Lower leg skin (tissue), 4 donors: ENCODE results near the gene SLC34A3. TPM values are rescaled to one million over a fixed set of nuclear protein-coding genes. Genes with fewer than 3 reads are reported as not detected.

Experiments used
- DNase-seq, 2 donors: peaks; one replicate each; pipeline ENCODE4 v3.0.0-alpha.2; 2019; ENCODE audit warnings: low spot score in 2 of 2
- H3K4me3 ChIP-seq: fragments of 200-600 bp; sonication (generic); 2 replicates; pipeline ENCODE4 v1.5.1; 2017; ENCODE audit warnings: mild to moderate bottlenecking, low read depth; ENCODE audit not compliant: poor library complexity, severe bottlenecking
- CTCF ChIP-seq, 3 donors: fragments of 450-650 bp; IDR thresholded peaks; one replicate each; pipeline ENCODE4 v1.5.1; 2016; ENCODE audit warnings: antibody characterized with exemption in 3 of 3, mild to moderate bottlenecking in 3 of 3, moderate library complexity in 2 of 3
- POLR2A ChIP-seq, 2 donors: fragments of 450-650 bp; IDR thresholded peaks; one replicate each; pipeline ENCODE4 v1.6.1; 2016 to 2017; ENCODE audit warnings: antibody characterized with exemption in 2 of 2, mild to moderate bottlenecking in 1 of 2, moderate library complexity in 1 of 2
- WGBS, 2 donors: methylation state at CpG; one replicate each; pipeline ENCODE4 v1.1.5; 2018; 5-methylcytosine and 5-hydroxymethylcytosine counted together
- intact Hi-C: fragments of 100-400 bp; cut with DNase I; formaldehyde crosslinking; loops from one replicate; pipeline ENCODE4 v1.15.0; 2023; ENCODE audit warnings: low total_unique reads
- total RNA-seq, 4 donors: library from RNA; depleted of rRNA; stranded (reverse); fragments of >200 nt; gene quantifications; one replicate each; pipeline ENCODE4 v1.1.0, GENCODE V29; 2016

SLC34A3 gene
- total RNA-seq, 4 donors from 2014 or later: 1.6 TPM; not detected in 3

- no peak for DNase-seq
- WGBS, 2 donors: 93 to 95% methylated on average over 19 of the region's 19 CpGs
- H3K4me3 ChIP-seq: no peak overlapping the region
- intact Hi-C loops: loop anchor here (5.0 kb wide), 1 partner anchor 79 kb away; no protein-coding TSS in a partner anchor
- no peak for TF ChIP-seq POLR2A (IDR thresholded peaks at IDR 0.05)
- no peak for TF ChIP-seq CTCF (IDR thresholded peaks at IDR 0.05)
These were observed 44.8 kb upstream of the SLC34A3 start for GRCh38 chr9:137185921-137186320.

GRCh38 chr9:137186385-137186784 is 44.3 kb upstream of the SLC34A3 start:
- no peak overlapping the region for H3K4me3 ChIP-seq
- intact Hi-C loops: loop anchor here (5.0 kb wide), 1 partner anchor 79 kb away; no protein-coding TSS in a partner anchor

GRCh38 chr9:137187386-137187785 is 43.3 kb upstream of the SLC34A3 start:
- WGBS, 2 donors: 81 to 85% methylated on average over 15 of the region's 15 CpGs
- no peak for DNase-seq
- peak overlapping the region; percentile 71 for H3K4me3 ChIP-seq
- no peak for TF ChIP-seq POLR2A (IDR thresholded peaks at IDR 0.05)
- no peak for TF ChIP-seq CTCF (IDR thresholded peaks at IDR 0.05)
- intact Hi-C loops: loop anchor here (5.0 kb wide), 1 partner anchor 80 kb away; no protein-coding TSS in a partner anchor

More at GRCh38 chr9:137186385-137186784, 44.3 kb upstream of the SLC34A3 start:
- TF ChIP-seq POLR2A (IDR thresholded peaks at IDR 0.05) (no peak), CTCF (IDR thresholded peaks at IDR 0.05) (no peak)
- DNase-seq: no peak
- 71 to 72% methylated on average over 6 of the region's 6 CpGs for WGBS, 2 donors

- WGBS, 2 donors: 1% methylated on average over 28 to 31 of the region's 31 CpGs
- intact Hi-C loops: loop anchor here (5.0 kb wide), 1 partner anchor 81 kb away; no protein-coding TSS in a partner anchor
- TF ChIP-seq POLR2A (IDR thresholded peaks at IDR 0.05): no peak
- TF ChIP-seq CTCF (IDR thresholded peaks at IDR 0.05): no peak
- DNase-seq: no peak
- peak overlapping the region; percentile 71 for H3K4me3 ChIP-seq
These were observed 42.6 kb upstream of the SLC34A3 start for GRCh38 chr9:137188086-137188489.

GRCh38 chr9:137188490-137189296 is 42.0 kb upstream of the SLC34A3 start, which contains the start of the genes ANAPC2 and SSNA1:
Gene ANAPC2, minus strand, starts transcription at chr9:137188560. Its CDS starts 28 bp downstream, at chr9:137188532.
Gene SSNA1, plus strand, starts transcription at chr9:137188676. Its CDS starts 51 bp downstream, at chr9:137188727.
- DNase-seq: peak; percentile 86 to 98
- TF ChIP-seq CTCF (IDR thresholded peaks at IDR 0.05) (no peak), POLR2A (IDR thresholded peaks at IDR 0.05) (peak in 1 of 2 donors; percentile 37)
- intact Hi-C loops: loop anchor here (5.0 kb wide), 1 partner anchor 81 kb away; no protein-coding TSS in a partner anchor
- H3K4me3 ChIP-seq: peak within 1 kb of the TSS; percentile 71
- 0 to 1% methylated on average over 52 to 70 of the region's 98 CpGs for WGBS, 2 donors
